IMR-90 (cell line): Measurements from ENCODE around the gene LBHD2.

ENCODE experiments used
- CEBPB ChIP-seq: IDR thresholded peaks from 2 replicates; pipeline ENCODE4 v1.6.1; 2012; ENCODE audit warnings: low read depth, low read length, improper control_type of control experiment
- CHD1 ChIP-seq: IDR thresholded peaks from 2 replicates; pipeline ENCODE4 v1.6.1; 2012; ENCODE audit warnings: low read depth, low read length, improper control_type of control experiment
- CTCF ChIP-seq: conservative IDR thresholded peaks from 2 replicates; pipeline ENCODE4 v1.5.1; 2012; ENCODE audit warnings: mild to moderate bottlenecking, low read depth, low read length, improper control_type of control experiment
- FOS ChIP-seq: fragments of 150-350 bp; IDR thresholded peaks from 2 replicates; pipeline ENCODE4 v1.6.1; 2016; ENCODE audit warnings: low read depth, low read length
- MAFK ChIP-seq: IDR thresholded peaks from 2 replicates; pipeline ENCODE4 v1.6.1; 2012; ENCODE audit warnings: low read depth, low read length, improper control_type of control experiment
- MAZ ChIP-seq: IDR thresholded peaks from 2 replicates; pipeline ENCODE4 v1.6.1; 2012; ENCODE audit warnings: low read depth, mild to moderate bottlenecking, low read length, improper control_type of control experiment, moderate library complexity, borderline replicate concordance
- MXI1 ChIP-seq: IDR thresholded peaks from 2 replicates; pipeline ENCODE4 v1.6.1; 2012; ENCODE audit warnings: low read depth, mild to moderate bottlenecking, low read length, moderate library complexity, borderline replicate concordance
- POLR2A ChIP-seq: IDR thresholded peaks from 2 replicates; pipeline ENCODE4 v1.6.1; 2012; ENCODE audit warnings: mild to moderate bottlenecking, low read depth, low read length
- RAD21 ChIP-seq: IDR thresholded peaks from 2 replicates; pipeline ENCODE4 v1.6.1; 2012; ENCODE audit warnings: low read length, improper control_type of control experiment
- RCOR1 ChIP-seq: IDR thresholded peaks from 2 replicates; pipeline ENCODE4 v1.6.1; 2012; ENCODE audit warnings: mild to moderate bottlenecking, low read length, improper control_type of control experiment; ENCODE audit not compliant: insufficient replicate concordance
- RFX5 ChIP-seq: IDR thresholded peaks from 2 replicates; pipeline ENCODE4 v1.8.0; 2012; ENCODE audit warnings: low read depth, mild to moderate bottlenecking, low read length, moderate library complexity
- SMC3 ChIP-seq: fragments of 150-350 bp; IDR thresholded peaks from 2 replicates; pipeline ENCODE4 v1.6.1; 2016; ENCODE audit warnings: low read depth, mild to moderate bottlenecking, antibody characterized with exemption, low read length, moderate library complexity
- USF2 ChIP-seq: fragments of 150-350 bp; IDR thresholded peaks from 2 replicates; pipeline ENCODE4 v1.6.1; 2017; ENCODE audit warnings: mild to moderate bottlenecking, antibody characterized with exemption, low read length, low read depth
- TF ChIP-seq, protein P1 (sequence below): fragments of 150-350 bp; IDR thresholded peaks from 2 replicates; pipeline ENCODE4 v1.6.1; 2016; ENCODE audit warnings: low read depth, mild to moderate bottlenecking, low read length, moderate library complexity, borderline replicate concordance

DNA sequence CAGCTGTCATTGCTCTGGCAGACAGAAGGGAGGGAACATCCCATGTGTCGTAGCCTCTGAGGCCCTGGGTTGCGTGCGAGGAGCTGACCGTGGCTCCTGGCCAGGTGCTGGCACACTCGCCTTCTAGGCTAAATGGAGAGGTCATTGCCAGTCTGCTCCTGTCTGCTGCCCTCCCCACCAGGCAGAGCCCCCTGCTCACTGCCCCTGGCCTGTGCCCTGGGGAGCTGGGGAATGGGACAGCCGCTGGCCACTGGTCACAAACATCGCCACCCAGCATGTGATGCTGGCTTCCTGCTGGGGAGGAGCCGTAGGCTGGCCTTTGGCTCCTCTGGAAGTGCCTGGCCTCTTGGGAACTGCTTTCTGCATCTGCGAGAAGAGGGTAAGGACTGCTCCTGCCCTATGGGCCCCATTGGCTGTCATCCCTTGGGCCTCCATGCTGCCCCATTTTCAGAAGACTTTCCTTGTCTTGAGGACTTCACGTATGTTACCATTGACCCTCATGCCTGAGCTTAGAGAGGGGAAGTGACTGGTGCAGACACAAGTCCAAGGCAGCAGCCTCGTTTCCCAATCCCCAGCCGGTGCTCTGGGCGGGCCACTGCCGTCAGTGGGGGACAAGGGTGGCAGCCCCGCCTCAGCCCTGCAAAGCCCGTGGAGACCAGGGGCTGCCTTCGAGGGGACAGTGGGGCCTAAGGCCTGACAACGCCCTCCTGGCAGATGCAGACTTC is 37.3 kb downstream of the LBHD2 start:
- TF ChIP-seq CTCF (no peak), RAD21 (no peak), CHD1 (no peak), RCOR1 (no peak), POLR2A (no peak), SMC3 (no peak), RFX5 (no peak), USF2 (no peak), FOS (no peak), MAZ (no peak), MXI1 (no peak), CEBPB (no peak), MAFK (no peak)
- TF ChIP-seq, protein P1, sequence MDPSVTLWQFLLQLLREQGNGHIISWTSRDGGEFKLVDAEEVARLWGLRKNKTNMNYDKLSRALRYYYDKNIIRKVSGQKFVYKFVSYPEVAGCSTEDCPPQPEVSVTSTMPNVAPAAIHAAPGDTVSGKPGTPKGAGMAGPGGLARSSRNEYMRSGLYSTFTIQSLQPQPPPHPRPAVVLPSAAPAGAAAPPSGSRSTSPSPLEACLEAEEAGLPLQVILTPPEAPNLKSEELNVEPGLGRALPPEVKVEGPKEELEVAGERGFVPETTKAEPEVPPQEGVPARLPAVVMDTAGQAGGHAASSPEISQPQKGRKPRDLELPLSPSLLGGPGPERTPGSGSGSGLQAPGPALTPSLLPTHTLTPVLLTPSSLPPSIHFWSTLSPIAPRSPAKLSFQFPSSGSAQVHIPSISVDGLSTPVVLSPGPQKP = no peak
